Gastrocnemius medialis (tissue), 4 donors: ENCODE data around the gene SH3PXD2B.

Experiments used
- POLR2A ChIP-seq, 2 donors: fragments of 450-650 bp; IDR thresholded peaks; one replicate each; pipeline ENCODE4 v1.6.1; 2017; ENCODE audit warnings: antibody characterized with exemption in 2 of 2, mild to moderate bottlenecking in 2 of 2, moderate library complexity in 2 of 2
- TF ChIP-seq, protein P1 (sequence below), 5 experiments: fragments of 450-650 bp in 3 of 5; fragments of 200-600 bp in 2 of 5; sonication (generic) in 2 of 5; IDR thresholded peaks in 4 of 5; conservative IDR thresholded peaks in 1 of 5; 1 replicate in 4 of 5; 2 replicates in 1 of 5; pipeline ENCODE4 v1.5.1; 2016 to 2019; ENCODE audit warnings: antibody characterized with exemption in 5 of 5, mild to moderate bottlenecking in 3 of 5, moderate library complexity in 3 of 5

DNA sequence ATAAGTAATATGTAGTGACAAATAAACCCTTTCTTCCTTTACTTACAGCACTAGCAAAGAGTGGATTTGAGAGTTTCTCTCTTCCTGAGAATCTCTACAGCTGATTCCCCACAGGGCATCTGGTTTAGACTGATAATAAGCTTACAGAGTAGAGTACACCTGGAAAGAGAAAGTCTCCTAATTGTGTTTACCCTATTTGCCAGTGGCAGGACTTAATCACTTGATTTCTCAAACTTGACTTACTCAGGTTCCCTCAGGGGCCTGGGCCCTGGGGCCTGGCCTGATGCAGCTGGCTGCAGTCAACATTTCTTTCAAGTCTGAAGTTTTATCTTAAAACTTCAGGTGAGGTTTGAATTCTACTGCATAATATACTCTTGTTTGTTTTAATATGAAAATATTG lies 132.7 kb downstream of the SH3PXD2B start:
- TF ChIP-seq, protein P1, sequence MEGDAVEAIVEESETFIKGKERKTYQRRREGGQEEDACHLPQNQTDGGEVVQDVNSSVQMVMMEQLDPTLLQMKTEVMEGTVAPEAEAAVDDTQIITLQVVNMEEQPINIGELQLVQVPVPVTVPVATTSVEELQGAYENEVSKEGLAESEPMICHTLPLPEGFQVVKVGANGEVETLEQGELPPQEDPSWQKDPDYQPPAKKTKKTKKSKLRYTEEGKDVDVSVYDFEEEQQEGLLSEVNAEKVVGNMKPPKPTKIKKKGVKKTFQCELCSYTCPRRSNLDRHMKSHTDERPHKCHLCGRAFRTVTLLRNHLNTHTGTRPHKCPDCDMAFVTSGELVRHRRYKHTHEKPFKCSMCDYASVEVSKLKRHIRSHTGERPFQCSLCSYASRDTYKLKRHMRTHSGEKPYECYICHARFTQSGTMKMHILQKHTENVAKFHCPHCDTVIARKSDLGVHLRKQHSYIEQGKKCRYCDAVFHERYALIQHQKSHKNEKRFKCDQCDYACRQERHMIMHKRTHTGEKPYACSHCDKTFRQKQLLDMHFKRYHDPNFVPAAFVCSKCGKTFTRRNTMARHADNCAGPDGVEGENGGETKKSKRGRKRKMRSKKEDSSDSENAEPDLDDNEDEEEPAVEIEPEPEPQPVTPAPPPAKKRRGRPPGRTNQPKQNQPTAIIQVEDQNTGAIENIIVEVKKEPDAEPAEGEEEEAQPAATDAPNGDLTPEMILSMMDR (IDR thresholded peaks at IDR 0.05 in 4 of 5, conservative IDR thresholded peaks at IDR 0.05 in 1 of 5) = no peak
- TF ChIP-seq POLR2A (IDR thresholded peaks at IDR 0.05) = no peak
